ENCODE measurements around the gene CHAD.

DNA sequence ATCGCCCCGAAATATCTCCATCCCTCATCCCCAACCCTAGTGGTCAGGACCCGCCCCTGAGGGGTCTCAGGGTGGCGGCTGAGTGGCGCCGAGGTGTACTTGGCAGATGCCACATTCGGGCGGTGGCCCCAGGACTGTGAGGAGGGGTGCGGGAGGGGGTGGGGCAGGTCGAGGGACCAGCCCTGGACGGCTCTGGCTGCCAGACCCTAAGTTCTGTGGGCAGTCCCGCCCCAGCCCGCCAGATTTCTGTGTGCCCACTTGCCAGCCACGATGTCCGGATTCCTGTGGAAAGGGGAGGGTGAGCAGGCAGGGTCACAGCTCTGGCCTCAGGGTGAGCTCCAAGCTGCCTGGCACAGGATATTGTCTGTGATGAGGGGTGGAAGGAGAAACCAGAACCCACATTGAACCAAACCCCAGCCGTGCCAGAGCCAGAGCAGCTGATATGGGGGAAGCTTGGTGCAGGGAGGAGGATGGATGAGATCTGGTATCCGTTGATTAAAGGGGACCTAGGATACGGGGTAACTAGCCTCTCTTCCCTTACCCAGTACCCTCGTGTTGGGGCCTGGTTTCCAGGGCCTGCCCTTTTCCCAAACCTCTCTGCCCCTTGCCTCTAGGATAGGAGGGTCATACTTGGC, 1.1 kb upstream of the CHAD start:
- TF ChIP-seq EZH2 (IDR thresholded peaks at IDR 0.05; ENCODE audit: borderline replicate concordance, insufficient read depth, low read length, poor library complexity, severe bottlenecking): no peak
- TF ChIP-seq, protein P1, sequence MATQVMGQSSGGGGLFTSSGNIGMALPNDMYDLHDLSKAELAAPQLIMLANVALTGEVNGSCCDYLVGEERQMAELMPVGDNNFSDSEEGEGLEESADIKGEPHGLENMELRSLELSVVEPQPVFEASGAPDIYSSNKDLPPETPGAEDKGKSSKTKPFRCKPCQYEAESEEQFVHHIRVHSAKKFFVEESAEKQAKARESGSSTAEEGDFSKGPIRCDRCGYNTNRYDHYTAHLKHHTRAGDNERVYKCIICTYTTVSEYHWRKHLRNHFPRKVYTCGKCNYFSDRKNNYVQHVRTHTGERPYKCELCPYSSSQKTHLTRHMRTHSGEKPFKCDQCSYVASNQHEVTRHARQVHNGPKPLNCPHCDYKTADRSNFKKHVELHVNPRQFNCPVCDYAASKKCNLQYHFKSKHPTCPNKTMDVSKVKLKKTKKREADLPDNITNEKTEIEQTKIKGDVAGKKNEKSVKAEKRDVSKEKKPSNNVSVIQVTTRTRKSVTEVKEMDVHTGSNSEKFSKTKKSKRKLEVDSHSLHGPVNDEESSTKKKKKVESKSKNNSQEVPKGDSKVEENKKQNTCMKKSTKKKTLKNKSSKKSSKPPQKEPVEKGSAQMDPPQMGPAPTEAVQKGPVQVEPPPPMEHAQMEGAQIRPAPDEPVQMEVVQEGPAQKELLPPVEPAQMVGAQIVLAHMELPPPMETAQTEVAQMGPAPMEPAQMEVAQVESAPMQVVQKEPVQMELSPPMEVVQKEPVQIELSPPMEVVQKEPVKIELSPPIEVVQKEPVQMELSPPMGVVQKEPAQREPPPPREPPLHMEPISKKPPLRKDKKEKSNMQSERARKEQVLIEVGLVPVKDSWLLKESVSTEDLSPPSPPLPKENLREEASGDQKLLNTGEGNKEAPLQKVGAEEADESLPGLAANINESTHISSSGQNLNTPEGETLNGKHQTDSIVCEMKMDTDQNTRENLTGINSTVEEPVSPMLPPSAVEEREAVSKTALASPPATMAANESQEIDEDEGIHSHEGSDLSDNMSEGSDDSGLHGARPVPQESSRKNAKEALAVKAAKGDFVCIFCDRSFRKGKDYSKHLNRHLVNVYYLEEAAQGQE (IDR thresholded peaks at IDR 0.05; ENCODE audit: borderline replicate concordance): no peak
- no peak for TF ChIP-seq POLR2AphosphoS5 (IDR thresholded peaks at IDR 0.05)
- TF ChIP-seq, protein P2, sequence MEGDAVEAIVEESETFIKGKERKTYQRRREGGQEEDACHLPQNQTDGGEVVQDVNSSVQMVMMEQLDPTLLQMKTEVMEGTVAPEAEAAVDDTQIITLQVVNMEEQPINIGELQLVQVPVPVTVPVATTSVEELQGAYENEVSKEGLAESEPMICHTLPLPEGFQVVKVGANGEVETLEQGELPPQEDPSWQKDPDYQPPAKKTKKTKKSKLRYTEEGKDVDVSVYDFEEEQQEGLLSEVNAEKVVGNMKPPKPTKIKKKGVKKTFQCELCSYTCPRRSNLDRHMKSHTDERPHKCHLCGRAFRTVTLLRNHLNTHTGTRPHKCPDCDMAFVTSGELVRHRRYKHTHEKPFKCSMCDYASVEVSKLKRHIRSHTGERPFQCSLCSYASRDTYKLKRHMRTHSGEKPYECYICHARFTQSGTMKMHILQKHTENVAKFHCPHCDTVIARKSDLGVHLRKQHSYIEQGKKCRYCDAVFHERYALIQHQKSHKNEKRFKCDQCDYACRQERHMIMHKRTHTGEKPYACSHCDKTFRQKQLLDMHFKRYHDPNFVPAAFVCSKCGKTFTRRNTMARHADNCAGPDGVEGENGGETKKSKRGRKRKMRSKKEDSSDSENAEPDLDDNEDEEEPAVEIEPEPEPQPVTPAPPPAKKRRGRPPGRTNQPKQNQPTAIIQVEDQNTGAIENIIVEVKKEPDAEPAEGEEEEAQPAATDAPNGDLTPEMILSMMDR (IDR thresholded peaks at IDR 0.05; ENCODE audit: poor library complexity, severe bottlenecking): no peak
- no peak for TF ChIP-seq SMC3 (conservative IDR thresholded peaks at IDR 0.05; ENCODE audit: poor library complexity)
- TF ChIP-seq MXI1 (conservative IDR thresholded peaks at IDR 0.05; ENCODE audit: poor library complexity, severe bottlenecking): no peak

Data from neural cell (in vitro differentiated cells).